Liver (tissue), 9 donors: Measurements from ENCODE around the gene LPAR6. TPM values are rescaled to one million over a fixed set of nuclear protein-coding genes. Genes with fewer than 3 reads are reported as not detected.
A peak's percentile ranks its signal among the peaks of the same experiment; 100 is the strongest.

ENCODE experiments used
- DNase-seq: peaks from one replicate; pipeline ENCODE4 v3.0.0-alpha.2; 2017; ENCODE audit warnings: low spot score
- H3K27ac ChIP-seq, 2 donors: one replicate each; pipeline ENCODE4 v1.7.0; 2013; ENCODE audit warnings: inconsistent platforms in 2 of 2, low read length in 2 of 2, control low read depth in 1 of 2, low read depth in 1 of 2, mild to moderate bottlenecking in 1 of 2
- H3K27me3 ChIP-seq, 4 donors: one replicate each; pipeline versions ENCODE4 v1.6.1 to v1.7.0; 2013; ENCODE audit warnings: low read length in 3 of 4, inconsistent platforms in 1 of 4, mild to moderate bottlenecking in 1 of 4, moderate library complexity in 1 of 4; ENCODE audit not compliant: control insufficient read depth in 4 of 4, insufficient read depth in 4 of 4
- H3K36me3 ChIP-seq, 4 donors: one replicate each; pipeline versions ENCODE4 v1.6.1 to v1.7.0; 2013; ENCODE audit warnings: low read length in 3 of 4, mild to moderate bottlenecking in 3 of 4, low read depth in 1 of 4, moderate library complexity in 1 of 4; ENCODE audit not compliant: control insufficient read depth in 4 of 4, insufficient read depth in 3 of 4
- H3K4me1 ChIP-seq, 4 donors: one replicate each; pipeline versions ENCODE4 v1.6.1 to v1.7.0; 2013; ENCODE audit warnings: low read length in 3 of 4, mild to moderate bottlenecking in 3 of 4, moderate library complexity in 1 of 4; ENCODE audit not compliant: control insufficient read depth in 4 of 4, insufficient read depth in 4 of 4
- H3K4me3 ChIP-seq, 3 donors: one replicate each; pipeline versions ENCODE4 v1.6.1 to v1.7.0; 2013; ENCODE audit warnings: low read length in 3 of 3, control low read depth in 1 of 3, low read depth in 1 of 3, mild to moderate bottlenecking in 1 of 3
- H3K9ac ChIP-seq, 2 donors: one replicate each; pipeline ENCODE4 v1.7.0; 2013; ENCODE audit warnings: low read length in 2 of 2, mild to moderate bottlenecking in 2 of 2, moderate library complexity in 2 of 2, control low read depth in 1 of 2, low read depth in 1 of 2
- H3K9me3 ChIP-seq, 4 donors: one replicate each; pipeline versions ENCODE4 v1.6.1 to v1.7.0; 2013; ENCODE audit warnings: low read length in 3 of 4; ENCODE audit not compliant: control insufficient read depth in 4 of 4
- CTCF ChIP-seq: fragments of 150-350 bp; IDR thresholded peaks from 2 replicates; pipeline ENCODE4 v1.5.1; 2017; ENCODE audit warnings: improper control_type of control experiment, low read depth, low read length; ENCODE audit not compliant: missing input control
- EGR1 ChIP-seq, 2 donors: IDR thresholded peaks; 2 replicates each; pipeline ENCODE4 v1.6.1; 2016 to 2018; ENCODE audit warnings: antibody characterized with exemption in 2 of 2, low read depth in 2 of 2
- FOXA1 ChIP-seq: IDR thresholded peaks from 2 replicates; pipeline ENCODE4 v1.6.1; 2016; ENCODE audit warnings: antibody characterized with exemption
- FOXA2 ChIP-seq: IDR thresholded peaks from 2 replicates; pipeline ENCODE4 v1.6.1; 2016; ENCODE audit warnings: antibody characterized with exemption
- GABPA ChIP-seq, 2 donors: IDR thresholded peaks in 1 of 2; conservative IDR thresholded peaks in 1 of 2; 2 replicates each; pipeline ENCODE4 v1.6.1; 2016; ENCODE audit warnings: antibody characterized with exemption in 2 of 2, mild to moderate bottlenecking in 1 of 2, moderate library complexity in 1 of 2
- HNF4A ChIP-seq, 2 donors: conservative IDR thresholded peaks; 2 replicates each; pipeline ENCODE4 v1.6.1; 2016; ENCODE audit warnings: antibody characterized with exemption in 2 of 2, mild to moderate bottlenecking in 2 of 2
- HNF4G ChIP-seq: IDR thresholded peaks from 2 replicates; pipeline ENCODE4 v1.6.1; 2016; ENCODE audit warnings: antibody characterized with exemption
- JUND ChIP-seq, 2 donors: IDR thresholded peaks; 2 replicates each; pipeline ENCODE4 v1.6.1; 2016; ENCODE audit warnings: antibody characterized with exemption in 2 of 2
- MAX ChIP-seq: IDR thresholded peaks from 2 replicates; pipeline ENCODE4 v1.6.1; 2016; ENCODE audit warnings: antibody characterized with exemption
- NR2F2 ChIP-seq: IDR thresholded peaks from 2 replicates; pipeline ENCODE4 v1.6.1; 2016; ENCODE audit warnings: antibody characterized with exemption
- RAD21 ChIP-seq, 2 donors: IDR thresholded peaks; 2 replicates each; pipeline ENCODE4 v1.6.1; 2016; ENCODE audit warnings: antibody characterized with exemption in 2 of 2, mild to moderate bottlenecking in 2 of 2
- RXRA ChIP-seq, 2 donors: IDR thresholded peaks; 2 replicates each; pipeline ENCODE4 v1.6.1; 2017 to 2018; ENCODE audit warnings: antibody characterized with exemption in 2 of 2, mild to moderate bottlenecking in 1 of 2
- SP1 ChIP-seq: IDR thresholded peaks from 2 replicates; pipeline ENCODE4 v1.6.1; 2018; ENCODE audit warnings: antibody characterized with exemption, mild to moderate bottlenecking
- TAF1 ChIP-seq: conservative IDR thresholded peaks from 2 replicates; pipeline ENCODE4 v1.6.1; 2016; ENCODE audit warnings: antibody characterized with exemption, mild to moderate bottlenecking
- YY1 ChIP-seq: IDR thresholded peaks from 2 replicates; pipeline ENCODE4 v1.6.1; 2016; ENCODE audit warnings: antibody characterized with exemption, mild to moderate bottlenecking
- WGBS: extraction: QIAGEN DNeasy Blood & Tissue Kit; methylation state at CpG from one replicate; pipeline ENCODE4 v1.1.7; 2013; 5-methylcytosine and 5-hydroxymethylcytosine counted together
- polyA plus RNA-seq, 2 donors: library from polyadenylated mRNA; stranded (reverse) in 1 of 2; unstranded in 1 of 2; fragments of 200-250 nt in 1 of 2; fragments of >200 nt in 1 of 2; fragmentation: Nextera tagmentation in 1 of 2; extraction: Ambion mirVana in 1 of 2; gene quantifications; one replicate each; pipeline versions ENCODE4 v1.2.1 to v1.2.3, GENCODE V29; 2013 to 2015
- total RNA-seq, 2 donors: library from RNA; depleted of rRNA; stranded (reverse); fragments of >200 nt; gene quantifications; one replicate each; pipeline ENCODE4 v1.2.3, GENCODE V29; 2014
- TF ChIP-seq, protein P1 (sequence below): IDR thresholded peaks from 2 replicates; pipeline ENCODE4 v1.6.1; 2016; ENCODE audit warnings: antibody characterized with exemption
- TF ChIP-seq, protein P2 (sequence below): IDR thresholded peaks from 2 replicates; pipeline ENCODE4 v1.6.1; 2016; ENCODE audit warnings: antibody characterized with exemption
- TF ChIP-seq, protein P3 (sequence below): IDR thresholded peaks from 2 replicates; pipeline ENCODE4 v1.6.1; 2016; ENCODE audit warnings: antibody characterized with exemption, mild to moderate bottlenecking
- donor health status: healthy.
- donor health status: healthy.
- donor health status: healthy.
- donor health status: healthy.
- donor health status: healthy.

LPAR6 gene
- 10 to 100 TPM in 1 of 2 donors, 1 to 10 TPM in 1; 5.9 to 12.4 TPM for total RNA-seq
- 10 to 100 TPM in 1 of 2 donors, 1 to 10 TPM in 1; 8.0 to 11.1 TPM for polyA plus RNA-seq

GRCh38 chr13:48412881-48413351 is at the start of gene LPAR6:
Gene LPAR6 (minus strand): TSS chr13:48413113. CDS start chr13:48412423, 690 bp downstream.
- peak within 1 kb of the TSS; percentile 42 to 94 (median 75) for H3K4me3 ChIP-seq

More at GRCh38 chr13:48412881-48413351, at the start of gene LPAR6:
- WGBS: 31% methylated on average over 4 of the region's 4 CpGs
- no peaks in the 10 kb centered on the region for H3K27me3 ChIP-seq
- DNase-seq: no peak
- no peaks in the 10 kb centered on the region for H3K9me3 ChIP-seq
- TF ChIP-seq SP1 (peak; percentile 53), CTCF (no peak), JUND (IDR thresholded peaks at IDR 0.05) (peak; percentile 26 to 66), RXRA (IDR thresholded peaks at IDR 0.05) (peak; percentile 23 to 38), HNF4G (no peak), MAX (peak; percentile 19), TAF1 (peak; percentile 85), FOXA1 (no peak), NR2F2 (peak; percentile 41), EGR1 (IDR thresholded peaks at IDR 0.05; ENCODE audit: low read depth in 2 of 2) (no peak), HNF4A (conservative IDR thresholded peaks at IDR 0.05) (no peak), FOXA2 (no peak), GABPA (IDR thresholded peaks at IDR 0.05 in 1 of 2, conservative IDR thresholded peaks at IDR 0.05 in 1 of 2) (peak; percentile 37 to 53), RAD21 (IDR thresholded peaks at IDR 0.05) (peak; percentile 39 to 52), YY1 (peak; percentile 44)
- TF ChIP-seq, protein P1, sequence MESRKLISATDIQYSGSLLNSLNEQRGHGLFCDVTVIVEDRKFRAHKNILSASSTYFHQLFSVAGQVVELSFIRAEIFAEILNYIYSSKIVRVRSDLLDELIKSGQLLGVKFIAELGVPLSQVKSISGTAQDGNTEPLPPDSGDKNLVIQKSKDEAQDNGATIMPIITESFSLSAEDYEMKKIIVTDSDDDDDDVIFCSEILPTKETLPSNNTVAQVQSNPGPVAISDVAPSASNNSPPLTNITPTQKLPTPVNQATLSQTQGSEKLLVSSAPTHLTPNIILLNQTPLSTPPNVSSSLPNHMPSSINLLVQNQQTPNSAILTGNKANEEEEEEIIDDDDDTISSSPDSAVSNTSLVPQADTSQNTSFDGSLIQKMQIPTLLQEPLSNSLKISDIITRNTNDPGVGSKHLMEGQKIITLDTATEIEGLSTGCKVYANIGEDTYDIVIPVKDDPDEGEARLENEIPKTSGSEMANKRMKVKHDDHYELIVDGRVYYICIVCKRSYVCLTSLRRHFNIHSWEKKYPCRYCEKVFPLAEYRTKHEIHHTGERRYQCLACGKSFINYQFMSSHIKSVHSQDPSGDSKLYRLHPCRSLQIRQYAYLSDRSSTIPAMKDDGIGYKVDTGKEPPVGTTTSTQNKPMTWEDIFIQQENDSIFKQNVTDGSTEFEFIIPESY: no peak
- TF ChIP-seq, protein P2, sequence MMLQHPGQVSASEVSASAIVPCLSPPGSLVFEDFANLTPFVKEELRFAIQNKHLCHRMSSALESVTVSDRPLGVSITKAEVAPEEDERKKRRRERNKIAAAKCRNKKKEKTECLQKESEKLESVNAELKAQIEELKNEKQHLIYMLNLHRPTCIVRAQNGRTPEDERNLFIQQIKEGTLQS: no peak
- TF ChIP-seq, protein P3, sequence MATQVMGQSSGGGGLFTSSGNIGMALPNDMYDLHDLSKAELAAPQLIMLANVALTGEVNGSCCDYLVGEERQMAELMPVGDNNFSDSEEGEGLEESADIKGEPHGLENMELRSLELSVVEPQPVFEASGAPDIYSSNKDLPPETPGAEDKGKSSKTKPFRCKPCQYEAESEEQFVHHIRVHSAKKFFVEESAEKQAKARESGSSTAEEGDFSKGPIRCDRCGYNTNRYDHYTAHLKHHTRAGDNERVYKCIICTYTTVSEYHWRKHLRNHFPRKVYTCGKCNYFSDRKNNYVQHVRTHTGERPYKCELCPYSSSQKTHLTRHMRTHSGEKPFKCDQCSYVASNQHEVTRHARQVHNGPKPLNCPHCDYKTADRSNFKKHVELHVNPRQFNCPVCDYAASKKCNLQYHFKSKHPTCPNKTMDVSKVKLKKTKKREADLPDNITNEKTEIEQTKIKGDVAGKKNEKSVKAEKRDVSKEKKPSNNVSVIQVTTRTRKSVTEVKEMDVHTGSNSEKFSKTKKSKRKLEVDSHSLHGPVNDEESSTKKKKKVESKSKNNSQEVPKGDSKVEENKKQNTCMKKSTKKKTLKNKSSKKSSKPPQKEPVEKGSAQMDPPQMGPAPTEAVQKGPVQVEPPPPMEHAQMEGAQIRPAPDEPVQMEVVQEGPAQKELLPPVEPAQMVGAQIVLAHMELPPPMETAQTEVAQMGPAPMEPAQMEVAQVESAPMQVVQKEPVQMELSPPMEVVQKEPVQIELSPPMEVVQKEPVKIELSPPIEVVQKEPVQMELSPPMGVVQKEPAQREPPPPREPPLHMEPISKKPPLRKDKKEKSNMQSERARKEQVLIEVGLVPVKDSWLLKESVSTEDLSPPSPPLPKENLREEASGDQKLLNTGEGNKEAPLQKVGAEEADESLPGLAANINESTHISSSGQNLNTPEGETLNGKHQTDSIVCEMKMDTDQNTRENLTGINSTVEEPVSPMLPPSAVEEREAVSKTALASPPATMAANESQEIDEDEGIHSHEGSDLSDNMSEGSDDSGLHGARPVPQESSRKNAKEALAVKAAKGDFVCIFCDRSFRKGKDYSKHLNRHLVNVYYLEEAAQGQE: peak; percentile 48
- H3K4me1 ChIP-seq: no peaks in the 10 kb centered on the region
- H3K27ac ChIP-seq: peak within 1 kb of the TSS; percentile 33 to 45
- H3K36me3 ChIP-seq: peaks cover 0 to 2% (median 0%) of the 10 kb centered on the region in 4 donors
- H3K9ac ChIP-seq: peak within 1 kb of the TSS; percentile 69 to 81
